Esophagus muscularis mucosa (tissue), 4 donors: Measurements from ENCODE around the gene SPATS2. TPM values are rescaled to one million over a fixed set of nuclear protein-coding genes. Genes with fewer than 3 reads are reported as not detected.

ENCODE experiments used
- DNase-seq: peaks from one replicate; pipeline ENCODE4 v3.0.0-alpha.2; 2017; ENCODE audit errors: extremely low spot score
- H3K27ac ChIP-seq, 4 donors: fragments of 200-600 bp; sonication (generic); replicated peaks in 1 of 4; 1 replicate in 3 of 4; 2 replicates in 1 of 4; pipeline ENCODE4 v1.5.1; 2016 to 2019; ENCODE audit warnings: mild to moderate bottlenecking in 1 of 4
- H3K27me3 ChIP-seq, 4 donors: fragments of 200-600 bp; sonication (generic); one replicate each; pipeline versions ENCODE4 v1.5.1 to v1.6.0; 2016 to 2019
- H3K36me3 ChIP-seq, 4 donors: fragments of 200-600 bp; sonication (generic); one replicate each; pipeline ENCODE4 v1.5.1; 2016 to 2019
- H3K4me1 ChIP-seq, 4 donors: fragments of 200-600 bp; sonication (generic); one replicate each; pipeline ENCODE4 v1.5.1; 2016 to 2019
- H3K4me3 ChIP-seq, 4 donors: fragments of 200-600 bp; sonication (generic); 1 replicate in 2 of 4; 2 replicates in 2 of 4; pipeline ENCODE4 v1.5.1; 2016 to 2019; ENCODE audit warnings: mild to moderate bottlenecking in 4 of 4, moderate library complexity in 1 of 4
- H3K9me3 ChIP-seq, 4 donors: fragments of 200-600 bp; sonication (generic); 1 replicate in 3 of 4; 2 replicates in 1 of 4; pipeline ENCODE4 v1.5.1; 2016 to 2019
- EP300 ChIP-seq: sonication (generic); formaldehyde crosslinking; IDR thresholded peaks from one replicate; pipeline ENCODE4 v1.6.1; 2017; ENCODE audit warnings: antibody characterized with exemption
- POLR2A ChIP-seq: fragments of 450-650 bp; IDR thresholded peaks from one replicate; pipeline ENCODE4 v1.6.1; 2017; ENCODE audit warnings: antibody characterized with exemption, moderate library complexity, mild to moderate bottlenecking, low read depth
- POLR2AphosphoS5 ChIP-seq, 2 donors: sonication (generic); formaldehyde crosslinking; IDR thresholded peaks; one replicate each; pipeline ENCODE4 v1.6.1; 2017; ENCODE audit warnings: antibody characterized with exemption in 2 of 2
- WGBS: methylation state at CpG from one replicate; pipeline ENCODE4 v1.1.5; 2018; 5-methylcytosine and 5-hydroxymethylcytosine counted together
- intact Hi-C: fragments of 100-400 bp; cut with DNase I; formaldehyde crosslinking; loops from one replicate; pipeline ENCODE4 v1.15.1; 2023
- total RNA-seq, 4 donors: library from RNA; depleted of rRNA; stranded (reverse); fragments of >200 nt; gene quantifications; one replicate each; pipeline versions ENCODE4 v1.1.0 to v1.2.1, GENCODE V29; 2016
- TF ChIP-seq, protein P1 (sequence below), 3 experiments: fragments of 200-600 bp in 2 of 3; fragments of 450-650 bp in 1 of 3; sonication (generic) in 2 of 3; IDR thresholded peaks; one replicate each; pipeline ENCODE4 v1.5.1; 2017 to 2019; ENCODE audit warnings: antibody characterized with exemption in 3 of 3, mild to moderate bottlenecking in 2 of 3, moderate library complexity in 1 of 3

SPATS2 gene
- total RNA-seq, 4 donors from 2014 or later: 9.5 to 16.6 (median 11.5) TPM

DNA sequence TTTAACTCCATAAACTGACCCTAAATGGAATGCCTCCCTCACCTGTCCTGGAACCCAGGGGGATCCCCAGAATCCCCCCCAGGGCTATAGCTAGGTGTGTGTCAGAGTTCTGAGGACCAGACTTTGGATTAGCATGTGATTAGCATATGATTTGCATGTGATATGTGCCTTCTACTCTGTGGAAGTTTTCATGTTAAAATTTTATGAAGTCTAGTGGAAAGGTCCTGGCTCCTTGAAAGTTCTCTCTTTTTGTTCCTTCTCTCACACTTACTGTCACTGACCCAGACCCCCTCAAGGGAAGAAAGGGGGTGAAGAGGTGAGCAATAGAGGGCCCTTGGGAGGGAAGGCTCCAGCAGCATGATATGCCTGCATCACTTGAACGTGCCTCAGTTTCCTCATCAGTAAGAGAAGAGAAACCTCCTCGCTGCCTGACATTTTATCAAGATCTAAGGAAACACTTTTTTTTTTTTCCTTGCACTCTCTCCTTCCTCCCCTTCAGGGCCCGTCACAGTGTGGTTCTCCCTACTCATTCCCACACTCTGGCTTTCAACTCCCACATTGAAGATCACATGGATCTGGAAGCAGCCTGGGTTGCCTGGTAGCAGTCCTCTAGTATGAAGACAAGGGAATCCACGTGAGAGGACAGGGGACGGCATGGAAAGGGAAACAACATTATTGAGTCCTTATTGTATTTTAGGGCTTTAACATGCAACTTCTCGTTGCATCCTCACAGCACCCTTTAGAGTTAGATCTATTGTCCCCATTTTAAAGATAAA, 27.0 kb upstream of the SPATS2 start:
- Histone ChIP-seq H3K9me3 (no peaks in the 10 kb centered on the region), H3K4me1 (peaks cover 26 to 58% (median 47%) of the 10 kb centered on the region in 4 donors), H3K4me3 (no peak overlapping the region), H3K36me3 (no peaks in the 10 kb centered on the region), H3K27me3 (peaks cover 10 to 89% (median 37%) of the 10 kb centered on the region in 4 donors), H3K27ac (no peak overlapping the region)
- no peak for TF ChIP-seq POLR2AphosphoS5 (IDR thresholded peaks at IDR 0.05)
- no peak for TF ChIP-seq POLR2A
- TF ChIP-seq, protein P1, sequence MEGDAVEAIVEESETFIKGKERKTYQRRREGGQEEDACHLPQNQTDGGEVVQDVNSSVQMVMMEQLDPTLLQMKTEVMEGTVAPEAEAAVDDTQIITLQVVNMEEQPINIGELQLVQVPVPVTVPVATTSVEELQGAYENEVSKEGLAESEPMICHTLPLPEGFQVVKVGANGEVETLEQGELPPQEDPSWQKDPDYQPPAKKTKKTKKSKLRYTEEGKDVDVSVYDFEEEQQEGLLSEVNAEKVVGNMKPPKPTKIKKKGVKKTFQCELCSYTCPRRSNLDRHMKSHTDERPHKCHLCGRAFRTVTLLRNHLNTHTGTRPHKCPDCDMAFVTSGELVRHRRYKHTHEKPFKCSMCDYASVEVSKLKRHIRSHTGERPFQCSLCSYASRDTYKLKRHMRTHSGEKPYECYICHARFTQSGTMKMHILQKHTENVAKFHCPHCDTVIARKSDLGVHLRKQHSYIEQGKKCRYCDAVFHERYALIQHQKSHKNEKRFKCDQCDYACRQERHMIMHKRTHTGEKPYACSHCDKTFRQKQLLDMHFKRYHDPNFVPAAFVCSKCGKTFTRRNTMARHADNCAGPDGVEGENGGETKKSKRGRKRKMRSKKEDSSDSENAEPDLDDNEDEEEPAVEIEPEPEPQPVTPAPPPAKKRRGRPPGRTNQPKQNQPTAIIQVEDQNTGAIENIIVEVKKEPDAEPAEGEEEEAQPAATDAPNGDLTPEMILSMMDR (IDR thresholded peaks at IDR 0.05): no peak
- TF ChIP-seq EP300: no peak
- intact Hi-C loops: loop anchor here (5.0 kb wide), 1 partner anchor 53 kb away; no protein-coding TSS in a partner anchor
- no peak for DNase-seq
- WGBS: 79% methylated on average over 6 of the region's 6 CpGs

GRCh38 chr12:49340971-49341776, 26.1 kb upstream of the SPATS2 start:
- intact Hi-C loops: loop anchor here (5.0 kb wide), 1 partner anchor 54 kb away; no protein-coding TSS in a partner anchor
- WGBS: 56% methylated on average over 11 of the region's 14 CpGs
- Histone ChIP-seq H3K27me3 (peaks cover 11 to 89% (median 37%) of the 10 kb centered on the region in 4 donors), H3K4me3 (no peak overlapping the region), H3K9me3 (no peaks in the 10 kb centered on the region), H3K36me3 (no peaks in the 10 kb centered on the region), H3K27ac (no peak overlapping the region), H3K4me1 (peaks cover 35 to 59% (median 54%) of the 10 kb centered on the region in 4 donors)
- TF ChIP-seq, protein P1 (IDR thresholded peaks at IDR 0.05): no peak
- TF ChIP-seq POLR2A (no peak), POLR2AphosphoS5 (IDR thresholded peaks at IDR 0.05) (no peak), EP300 (no peak)
- DNase-seq: no peak

DNA sequence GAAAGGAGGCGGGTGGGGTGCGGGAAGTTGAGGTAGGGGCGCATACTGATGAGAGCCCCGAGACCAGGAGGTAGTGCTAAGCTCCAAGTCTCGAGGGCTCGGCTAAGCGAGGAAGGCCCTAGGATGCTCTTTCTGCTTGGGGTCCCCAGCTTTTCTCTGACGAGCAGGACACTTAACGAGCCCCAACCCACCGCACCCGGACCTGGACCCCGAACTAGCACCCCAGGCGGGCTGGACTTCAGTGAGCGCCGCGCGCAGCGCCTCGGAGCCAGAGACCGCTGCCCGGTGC, 25.5 kb upstream of the SPATS2 start:
- TF ChIP-seq EP300: no peak
- TF ChIP-seq POLR2A: no peak
- TF ChIP-seq, protein P1 (IDR thresholded peaks at IDR 0.05): no peak
- no peak for TF ChIP-seq POLR2AphosphoS5 (IDR thresholded peaks at IDR 0.05)
- Histone ChIP-seq H3K4me1 (peaks cover 41 to 59% (median 55%) of the 10 kb centered on the region in 4 donors), H3K27me3 (peaks cover 11 to 89% (median 37%) of the 10 kb centered on the region in 4 donors), H3K27ac (no peak overlapping the region), H3K36me3 (no peaks in the 10 kb centered on the region), H3K4me3 (peak overlapping the region; percentile 53 to 62 (median 54)), H3K9me3 (no peaks in the 10 kb centered on the region)
- intact Hi-C loops: loop anchor here (5.0 kb wide), 1 partner anchor 54 kb away; no protein-coding TSS in a partner anchor
- 15% methylated on average over 10 of the region's 21 CpGs for WGBS
- DNase-seq: no peak

GRCh38 chr12:49342066-49342913, 25.0 kb upstream of the SPATS2 start:
- H3K27me3 ChIP-seq: peaks cover 14 to 89% (median 41%) of the 10 kb centered on the region in 4 donors

More at GRCh38 chr12:49342066-49342913, 25.0 kb upstream of the SPATS2 start:
- no peak for TF ChIP-seq POLR2AphosphoS5 (IDR thresholded peaks at IDR 0.05)
- TF ChIP-seq, protein P1 (IDR thresholded peaks at IDR 0.05): peak; percentile 75 to 84 (median 79)
- peaks cover 46 to 59% (median 55%) of the 10 kb centered on the region in 4 donors for H3K4me1 ChIP-seq
- intact Hi-C loops: loop anchor here (5.0 kb wide), 1 partner anchor 55 kb away; no protein-coding TSS in a partner anchor
- peak; percentile 91 for DNase-seq
- H3K36me3 ChIP-seq: no peaks in the 10 kb centered on the region
- under 1% methylated on average over 40 of the region's 58 CpGs for WGBS
- no peaks in the 10 kb centered on the region for H3K9me3 ChIP-seq
- peak overlapping the region; percentile 53 to 62 (median 54) for H3K4me3 ChIP-seq
- no peak overlapping the region for H3K27ac ChIP-seq
